ENCODE results near the gene TAF9. TPM values are rescaled to one million over a fixed set of nuclear protein-coding genes. Genes with fewer than 3 reads are reported as not detected.

TAF9 gene
- total RNA-seq, 1 experiment from 2014 or later, result 142 TPM

- CTCF ChIA-PET, result no interaction called here
- BruUV-seq (replicated peaks), result TSS peak; percentile 33
- ATAC-seq, result no peak
Measured at GRCh38 chr5:69404659-69405330, 35.5 kb upstream of the TAF9 start.

DNA sequence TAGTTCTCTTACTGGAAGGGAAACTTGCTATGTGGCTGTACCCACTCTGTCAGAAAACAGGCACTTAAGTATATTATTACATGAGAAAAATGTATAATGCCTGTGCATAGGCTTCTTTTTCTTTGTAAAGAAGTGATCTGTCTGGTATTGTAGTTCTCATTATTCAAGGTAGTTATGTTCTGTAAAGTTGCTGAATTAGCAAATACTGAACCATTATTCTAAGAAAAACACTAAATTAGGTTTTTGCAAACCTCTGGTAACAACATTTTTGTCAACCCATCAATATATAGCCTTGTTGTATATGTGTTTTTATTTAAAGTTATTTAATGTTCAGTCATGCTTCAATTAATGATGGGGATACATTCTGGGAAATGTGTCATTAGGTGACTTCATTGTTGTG is 9.1 kb upstream of the TAF9 start:
- CTCF ChIA-PET, result no interaction called here
- no peak for TF ChIP-seq SIN3A (IDR thresholded peaks at IDR 0.05; ENCODE audit: borderline replicate concordance, insufficient read depth, low read depth, low read length)
- intact Hi-C loops (cut with micrococcal nuclease; ENCODE audit: unreplicated experiment) (no loop called here), in situ Hi-C loops (cut with HindIII; ENCODE audit: low pct_unique_long_range_greater_than_20kb, low sequenced_read_pairs) (no loop called here)
- POLR2A ChIA-PET, result no interaction called here
- no peak for DNase-seq (ENCODE audit: low read depth, low spot score)
- Histone ChIP-seq H3K4me1 (ENCODE audit: control insufficient read depth, insufficient read depth, low read length) (no peaks in the 10 kb centered on the region), H3K27me3 (ENCODE audit: control insufficient read depth, insufficient read depth, low read length) (no peaks in the 10 kb centered on the region), H3K4me3 (ENCODE audit: low read depth in 2 of 2, low read length in 2 of 2) (no peak overlapping the region), H3K27ac (ENCODE audit: low read length) (no peak overlapping the region), H3K36me3 (ENCODE audit: control insufficient read depth, insufficient read depth, low read length) (peaks cover 36% of the 10 kb centered on the region), H3K9me3 (ENCODE audit: control insufficient read depth, insufficient read depth, low read depth, low read length) (no peaks in the 10 kb centered on the region)
- BruUV-seq (replicated peaks), result no TSS peak
- no peak for ATAC-seq

More at GRCh38 chr5:69404659-69405330, 35.5 kb upstream of the TAF9 start:
- intact Hi-C loops (cut with micrococcal nuclease; ENCODE audit: unreplicated experiment) (no loop called here), in situ Hi-C loops (cut with HindIII; ENCODE audit: low pct_unique_long_range_greater_than_20kb, low sequenced_read_pairs) (no loop called here)
- POLR2A ChIA-PET, result no interaction called here
- Histone ChIP-seq H3K27me3 (ENCODE audit: control insufficient read depth, insufficient read depth, low read length) (no peaks in the 10 kb centered on the region), H3K36me3 (ENCODE audit: control insufficient read depth, insufficient read depth, low read length) (0 out of 2 replicates have a peak, but pooled peaks cover 2% of the 10 kb centered on the region), H3K27ac (ENCODE audit: low read length) (no peak overlapping the region), H3K4me1 (ENCODE audit: control insufficient read depth, insufficient read depth, low read length) (no peaks in the 10 kb centered on the region), H3K4me3 (ENCODE audit: low read depth in 2 of 2, low read length in 2 of 2) (no peak overlapping the region), H3K9me3 (ENCODE audit: control insufficient read depth, insufficient read depth, low read depth, low read length) (no peaks in the 10 kb centered on the region)
- DNase-seq (ENCODE audit: low read depth, low spot score), result no peak
- TF ChIP-seq POLR2AphosphoS5 (IDR thresholded peaks at IDR 0.05; ENCODE audit: low read depth, low read length) (no peak), SIN3A (IDR thresholded peaks at IDR 0.05; ENCODE audit: borderline replicate concordance, insufficient read depth, low read depth, low read length) (no peak), CTCF (IDR thresholded peaks at IDR 0.05) (no peak), TCF7L2 (IDR thresholded peaks at IDR 0.05; ENCODE audit: low read depth, low read length) (no peak), REST (IDR thresholded peaks at IDR 0.05; ENCODE audit: insufficient read depth in 1 of 2, low read depth in 2 of 2, low read length in 1 of 2) (no peak)

- H3K4me1 ChIP-seq (ENCODE audit: control insufficient read depth, insufficient read depth, low read length), result peaks cover 15% of the 10 kb centered on the region; the same call in 1 of the 2 replicates
- no TSS peak for BruUV-seq (replicated peaks)
- intact Hi-C loops (cut with micrococcal nuclease; ENCODE audit: unreplicated experiment) (no loop called here), in situ Hi-C loops (cut with HindIII; ENCODE audit: low pct_unique_long_range_greater_than_20kb, low sequenced_read_pairs) (no loop called here)
- no peaks in the 10 kb centered on the region for H3K9me3 ChIP-seq (ENCODE audit: control insufficient read depth, insufficient read depth, low read depth, low read length)
- H3K27ac ChIP-seq (ENCODE audit: low read length), result no peak overlapping the region
- peaks cover 25% of the 10 kb centered on the region for H3K36me3 ChIP-seq (ENCODE audit: control insufficient read depth, insufficient read depth, low read length)
- CTCF ChIA-PET, result no interaction called here
- DNase-seq (ENCODE audit: low read depth, low spot score) (no peak), ATAC-seq (no peak)
- no peak overlapping the region for H3K4me3 ChIP-seq (ENCODE audit: low read depth in 2 of 2, low read length in 2 of 2)
- no peaks in the 10 kb centered on the region for H3K27me3 ChIP-seq (ENCODE audit: control insufficient read depth, insufficient read depth, low read length)
- TF ChIP-seq SIN3A (IDR thresholded peaks at IDR 0.05; ENCODE audit: borderline replicate concordance, insufficient read depth, low read depth, low read length) (no peak), TCF7L2 (IDR thresholded peaks at IDR 0.05; ENCODE audit: low read depth, low read length) (no peak), CTCF (IDR thresholded peaks at IDR 0.05) (no peak), POLR2AphosphoS5 (IDR thresholded peaks at IDR 0.05; ENCODE audit: low read depth, low read length) (no peak), REST (IDR thresholded peaks at IDR 0.05; ENCODE audit: insufficient read depth in 1 of 2, low read depth in 2 of 2, low read length in 1 of 2) (no peak)
- POLR2A ChIA-PET, result no interaction called here
Measured at GRCh38 chr5:69374911-69375446, 5.7 kb upstream of the TAF9 start.

Measured in Panc1 (cell line).